Right lobe of liver (tissue), 6 donors: ENCODE results near the gene MYH10. TPM values are rescaled to one million over a fixed set of nuclear protein-coding genes. Genes with fewer than 3 reads are reported as not detected.

Source experiments
- ATAC-seq, 4 donors: fragments of 200-7000 bp; cut with Tn5 transposase; one replicate each; pipeline ENCODE4 v1.9.1; 2020; ENCODE audit warnings: mild to moderate bottlenecking in 4 of 4, moderate library complexity in 4 of 4
- DNase-seq, 3 donors: peaks; one replicate each; pipeline ENCODE4 v3.0.0-alpha.2; 2020
- H3K27ac ChIP-seq, 3 donors: fragments of 200-600 bp; one replicate each; pipeline ENCODE4 v1.8.0; 2022
- H3K27me3 ChIP-seq, 2 donors: fragments of 200-600 bp; one replicate each; pipeline ENCODE4 v1.8.0; 2022
- H3K36me3 ChIP-seq, 4 donors: fragments of 200-600 bp; sonication (generic) in 1 of 4; one replicate each; pipeline versions ENCODE4 v1.5.1 to v1.8.0; 2017 to 2022; ENCODE audit warnings: control low read depth in 1 of 4
- H3K4me1 ChIP-seq, 4 donors: fragments of 200-600 bp; sonication (generic) in 1 of 4; one replicate each; pipeline versions ENCODE4 v1.5.1 to v1.8.0; 2017 to 2022; ENCODE audit warnings: control low read depth in 1 of 4
- H3K4me3 ChIP-seq, 3 donors: fragments of 200-600 bp; one replicate each; pipeline ENCODE4 v1.8.0; 2022
- H3K9me3 ChIP-seq, 4 donors: fragments of 200-600 bp; sonication (generic) in 1 of 4; one replicate each; pipeline versions ENCODE4 v1.5.1 to v1.8.0; 2017 to 2022; ENCODE audit warnings: control low read depth in 1 of 4
- POLR2A ChIP-seq: fragments of 450-650 bp; IDR thresholded peaks from one replicate; pipeline ENCODE4 v1.6.1; 2017; ENCODE audit warnings: antibody characterized with exemption, mild to moderate bottlenecking
- WGBS: methylation state at CpG from one replicate; pipeline ENCODE4 v1.1.6; 2018; ENCODE audit warnings: low coverage, low lambda C conversion rate; ENCODE audit not compliant: insufficient coverage; ENCODE audit errors: missing lambda C conversion rate; 5-methylcytosine and 5-hydroxymethylcytosine counted together
- intact Hi-C, 2 donors: fragments of 100-400 bp; cut with DNase I; formaldehyde crosslinking; loops; one replicate each; pipeline versions ENCODE4 v1.11.2 to v1.14.1; 2022
- total RNA-seq, 6 experiments: library from RNA; depleted of rRNA in 2 of 6; stranded (reverse); fragments of >200 nt in 2 of 6; fragmentation: NEBNext Ultra II Directional in 3 of 6; extraction: Animal tissue kit (Norgen Biotek cat#: 25700) in 3 of 6; gene quantifications; one replicate each; pipeline versions ENCODE4 v1.1.0 to v1.2.4, GENCODE V29; 2016 to 2023
- TF ChIP-seq, protein P1 (sequence below), 4 donors: fragments of 200-600 bp in 3 of 4; fragments of 450-650 bp in 1 of 4; IDR thresholded peaks; one replicate each; pipeline versions ENCODE4 v1.5.1 to v1.8.0; 2016 to 2022; ENCODE audit warnings: antibody characterized with exemption in 4 of 4, mild to moderate bottlenecking in 2 of 4
- donor health status: DM: no; HTN: yes; CAD: no.
- donor health status: DM: no; HTN: no; CAD: no.
- donor health status: DM: no; HTN: no; CAD: no.
- donor health status: DM: no; HTN: yes; CAD: no.
- donor health status: DM: no; HTN: yes; CAD: no.

Gene MYH10
- total RNA-seq, 6 experiments from 2014 or later: 19.8 to 32.9 (median 24.3) TPM

DNA sequence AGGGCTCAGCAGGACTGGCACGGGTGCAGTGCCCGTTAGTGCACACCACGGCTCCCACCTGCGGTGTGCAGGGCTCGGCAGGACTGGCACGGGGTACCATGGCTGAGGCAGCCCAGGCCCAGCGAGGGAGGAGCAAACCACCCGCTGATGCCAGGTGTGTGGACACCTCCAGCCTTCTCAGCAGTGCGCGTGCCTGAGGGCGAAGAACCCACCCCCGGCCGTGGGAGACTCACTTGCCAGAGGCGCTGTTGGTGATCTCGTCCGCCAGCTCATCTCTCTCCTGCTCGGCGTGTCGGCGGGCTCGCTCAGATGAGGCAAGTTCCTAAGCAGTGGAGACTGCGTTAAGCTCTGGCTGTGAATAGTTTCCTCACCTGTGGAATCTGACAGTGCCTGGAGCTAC is 149.4 kb downstream of the MYH10 start:
- TF ChIP-seq POLR2A: no peak
- TF ChIP-seq, protein P1, sequence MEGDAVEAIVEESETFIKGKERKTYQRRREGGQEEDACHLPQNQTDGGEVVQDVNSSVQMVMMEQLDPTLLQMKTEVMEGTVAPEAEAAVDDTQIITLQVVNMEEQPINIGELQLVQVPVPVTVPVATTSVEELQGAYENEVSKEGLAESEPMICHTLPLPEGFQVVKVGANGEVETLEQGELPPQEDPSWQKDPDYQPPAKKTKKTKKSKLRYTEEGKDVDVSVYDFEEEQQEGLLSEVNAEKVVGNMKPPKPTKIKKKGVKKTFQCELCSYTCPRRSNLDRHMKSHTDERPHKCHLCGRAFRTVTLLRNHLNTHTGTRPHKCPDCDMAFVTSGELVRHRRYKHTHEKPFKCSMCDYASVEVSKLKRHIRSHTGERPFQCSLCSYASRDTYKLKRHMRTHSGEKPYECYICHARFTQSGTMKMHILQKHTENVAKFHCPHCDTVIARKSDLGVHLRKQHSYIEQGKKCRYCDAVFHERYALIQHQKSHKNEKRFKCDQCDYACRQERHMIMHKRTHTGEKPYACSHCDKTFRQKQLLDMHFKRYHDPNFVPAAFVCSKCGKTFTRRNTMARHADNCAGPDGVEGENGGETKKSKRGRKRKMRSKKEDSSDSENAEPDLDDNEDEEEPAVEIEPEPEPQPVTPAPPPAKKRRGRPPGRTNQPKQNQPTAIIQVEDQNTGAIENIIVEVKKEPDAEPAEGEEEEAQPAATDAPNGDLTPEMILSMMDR (IDR thresholded peaks at IDR 0.05): no peak
- ATAC-seq: no peak
- H3K27me3 ChIP-seq: no peaks in the 10 kb centered on the region
- 67% methylated on average over 1 of the region's 22 CpGs for WGBS
- DNase-seq: peak in 1 of 3 donors; percentile 44
- H3K27ac ChIP-seq: no peak overlapping the region
- H3K9me3 ChIP-seq: no peaks in the 10 kb centered on the region
- H3K36me3 ChIP-seq: peaks cover 0 to 25% (median 12%) of the 10 kb centered on the region in 4 donors
- intact Hi-C loops: no loop called here
- peaks cover 0 to 17% (median 6%) of the 10 kb centered on the region in 4 donors for H3K4me1 ChIP-seq
- no peak overlapping the region for H3K4me3 ChIP-seq

DNA sequence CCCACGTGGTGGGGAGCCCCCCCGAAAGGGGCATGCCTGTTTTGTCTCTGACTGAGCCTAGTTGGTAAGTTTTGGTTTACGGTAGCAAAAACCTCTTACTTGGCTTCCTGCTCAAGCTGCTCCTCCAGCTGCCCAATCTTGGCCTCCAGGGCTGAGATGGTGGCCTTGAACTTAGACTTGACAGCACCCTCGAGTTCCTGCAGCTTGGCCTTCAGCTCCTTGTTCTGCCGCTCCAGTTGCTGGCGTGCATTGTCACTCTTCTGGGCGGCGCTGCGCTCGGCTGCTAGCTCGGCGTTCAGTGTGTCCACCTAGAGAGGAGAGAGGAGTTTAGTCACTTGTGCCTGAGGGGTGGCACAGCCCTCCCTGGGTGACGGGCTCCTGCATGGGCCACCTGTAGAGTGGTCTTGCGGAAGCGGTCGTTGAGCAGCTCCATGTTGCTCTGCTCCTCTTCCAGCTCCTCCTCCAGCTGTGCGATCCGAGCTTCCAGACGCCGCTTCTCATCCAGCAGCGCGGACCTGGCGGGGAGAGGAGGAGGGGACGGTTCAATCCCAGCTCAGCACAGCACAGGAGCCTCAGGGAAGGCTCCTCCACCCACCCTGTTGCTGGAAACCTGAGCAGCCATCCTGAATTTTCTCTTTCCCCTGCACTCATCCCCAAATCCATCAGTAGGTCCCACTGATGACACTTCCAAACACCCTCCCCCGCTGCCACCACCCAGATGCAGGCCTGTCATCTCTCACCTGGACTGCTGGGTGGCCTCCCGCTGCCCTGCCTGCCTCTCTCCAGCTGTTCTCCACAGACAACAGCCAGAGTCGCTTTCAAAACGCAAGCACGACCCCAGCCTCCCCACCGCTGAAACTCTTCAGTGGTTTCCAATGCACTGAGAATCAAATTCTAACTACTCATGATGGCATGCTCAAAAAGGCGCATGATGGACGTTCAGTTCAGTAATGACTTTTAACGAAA is 150.2 kb downstream of the MYH10 start:
- H3K4me1 ChIP-seq: peaks cover 0 to 17% (median 6%) of the 10 kb centered on the region in 4 donors
- H3K36me3 ChIP-seq: peaks cover 2 to 30% (median 13%) of the 10 kb centered on the region in 4 donors
- intact Hi-C loops: no loop called here
- no peaks in the 10 kb centered on the region for H3K9me3 ChIP-seq
- H3K4me3 ChIP-seq: no peak overlapping the region
- TF ChIP-seq, protein P1 (IDR thresholded peaks at IDR 0.05): no peak
- no peak for TF ChIP-seq POLR2A
- no peaks in the 10 kb centered on the region for H3K27me3 ChIP-seq
- no peak overlapping the region for H3K27ac ChIP-seq
- ATAC-seq: no peak
- 89% methylated on average over 11 of the region's 33 CpGs for WGBS
- DNase-seq: peak in 1 of 3 donors; percentile 40

DNA sequence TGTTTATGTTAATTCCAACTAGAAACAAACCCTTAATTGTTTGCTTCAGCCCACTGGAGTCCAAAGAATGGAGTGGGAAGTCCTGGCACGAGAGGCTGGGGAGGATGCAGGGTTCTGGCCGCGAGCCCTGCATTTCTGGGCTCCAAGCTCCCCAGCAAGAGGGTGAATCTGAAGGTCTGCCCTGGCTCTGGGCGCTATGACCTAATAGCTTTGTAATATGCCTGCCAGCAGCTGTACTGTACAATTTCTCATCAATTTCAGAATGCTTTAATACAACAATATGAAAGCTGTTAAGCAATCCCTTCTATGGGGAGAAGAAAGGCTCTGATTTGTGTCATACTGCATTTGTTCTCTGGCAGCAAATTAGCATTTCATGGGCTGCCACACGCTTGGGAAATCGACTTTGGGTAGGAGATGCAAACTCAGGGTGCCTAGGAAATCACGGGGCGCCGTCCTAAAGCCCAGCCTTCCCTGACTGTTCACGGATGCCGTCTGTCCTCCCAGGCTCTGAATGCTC is 151.0 kb downstream of the MYH10 start:
- no peak overlapping the region for H3K27ac ChIP-seq
- TF ChIP-seq, protein P1 (IDR thresholded peaks at IDR 0.05): no peak
- TF ChIP-seq POLR2A: no peak
- 69% methylated on average over 8 of the region's 11 CpGs for WGBS
- ATAC-seq: no peak
- H3K27me3 ChIP-seq: no peaks in the 10 kb centered on the region
- no peak for DNase-seq
- H3K4me3 ChIP-seq: no peak overlapping the region
- H3K4me1 ChIP-seq: peaks cover 0 to 17% (median 6%) of the 10 kb centered on the region in 4 donors
- H3K36me3 ChIP-seq: peaks cover 3 to 39% (median 17%) of the 10 kb centered on the region in 4 donors
- H3K9me3 ChIP-seq: no peaks in the 10 kb centered on the region
- intact Hi-C loops: loop anchor here in 1 of 2 donors (10.0 kb wide), 2 partner anchors 65 to 265 kb away; partner anchors contain the start of gene CCDC42

DNA sequence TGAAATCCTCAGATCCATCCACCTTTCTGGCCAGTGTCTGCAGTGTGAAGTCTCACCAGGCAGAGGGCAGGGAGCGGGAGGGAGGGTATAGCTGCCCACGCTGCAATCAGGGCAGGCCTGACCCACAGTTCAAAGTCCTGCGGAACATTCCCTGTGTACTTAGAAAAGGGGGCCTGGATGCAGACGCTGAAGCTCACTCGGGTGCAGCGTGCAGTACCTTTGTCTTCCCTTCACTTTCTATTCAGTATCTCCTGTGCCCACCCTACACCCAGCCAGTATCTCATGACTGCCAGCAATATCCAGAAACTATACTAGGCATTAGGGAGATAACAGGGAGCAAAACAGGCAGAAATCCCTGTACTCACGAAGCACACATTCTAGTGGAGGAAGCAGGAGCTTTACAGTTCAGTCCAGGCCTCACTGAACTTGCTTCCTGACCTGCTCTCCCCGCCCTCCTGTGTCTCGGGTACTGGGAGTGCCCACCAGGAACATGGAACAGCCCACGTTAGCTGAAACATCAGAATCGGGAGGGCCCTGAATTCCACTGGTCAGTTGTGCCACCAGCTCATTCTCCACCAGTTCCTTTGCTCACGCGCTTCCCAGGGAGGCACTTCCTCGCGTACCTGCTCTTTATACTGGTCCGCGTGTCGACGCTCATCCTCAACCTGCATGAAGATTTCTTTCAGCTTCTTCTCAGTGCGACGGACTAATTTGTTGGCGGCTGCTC is 152.6 kb downstream of the MYH10 start:
- intact Hi-C loops: loop anchor here in 1 of 2 donors (10.0 kb wide), 2 partner anchors 63 to 267 kb away; partner anchors contain the start of gene CCDC42
- DNase-seq (peak; percentile 61 to 87 (median 86)), ATAC-seq (peak; percentile 89 to 94 (median 92))
- no peak for TF ChIP-seq POLR2A
- TF ChIP-seq, protein P1 (IDR thresholded peaks at IDR 0.05): peak in 1 of 4 donors; percentile 12
- Histone ChIP-seq H3K36me3 (peaks cover 3 to 45% (median 17%) of the 10 kb centered on the region in 4 donors), H3K27ac (peak overlapping the region in 2 of 3 donors; percentile 43 to 58), H3K4me3 (no peak overlapping the region), H3K27me3 (no peaks in the 10 kb centered on the region), H3K4me1 (peaks cover 0 to 17% (median 6%) of the 10 kb centered on the region in 4 donors), H3K9me3 (no peaks in the 10 kb centered on the region)
- WGBS: 62% methylated on average over 13 of the region's 22 CpGs
